ENCODE data around the gene DICER1. TPM values are rescaled to one million over a fixed set of nuclear protein-coding genes. Genes with fewer than 3 reads are reported as not detected.
A peak's percentile ranks its signal among the peaks of the same experiment; 100 is the strongest.
"Not testable (repeated sequence)": the region's sequence is repeated elsewhere in the genome, so short reads cannot be mapped to it uniquely, and the experiment has no call there.

Gene DICER1, protein sequence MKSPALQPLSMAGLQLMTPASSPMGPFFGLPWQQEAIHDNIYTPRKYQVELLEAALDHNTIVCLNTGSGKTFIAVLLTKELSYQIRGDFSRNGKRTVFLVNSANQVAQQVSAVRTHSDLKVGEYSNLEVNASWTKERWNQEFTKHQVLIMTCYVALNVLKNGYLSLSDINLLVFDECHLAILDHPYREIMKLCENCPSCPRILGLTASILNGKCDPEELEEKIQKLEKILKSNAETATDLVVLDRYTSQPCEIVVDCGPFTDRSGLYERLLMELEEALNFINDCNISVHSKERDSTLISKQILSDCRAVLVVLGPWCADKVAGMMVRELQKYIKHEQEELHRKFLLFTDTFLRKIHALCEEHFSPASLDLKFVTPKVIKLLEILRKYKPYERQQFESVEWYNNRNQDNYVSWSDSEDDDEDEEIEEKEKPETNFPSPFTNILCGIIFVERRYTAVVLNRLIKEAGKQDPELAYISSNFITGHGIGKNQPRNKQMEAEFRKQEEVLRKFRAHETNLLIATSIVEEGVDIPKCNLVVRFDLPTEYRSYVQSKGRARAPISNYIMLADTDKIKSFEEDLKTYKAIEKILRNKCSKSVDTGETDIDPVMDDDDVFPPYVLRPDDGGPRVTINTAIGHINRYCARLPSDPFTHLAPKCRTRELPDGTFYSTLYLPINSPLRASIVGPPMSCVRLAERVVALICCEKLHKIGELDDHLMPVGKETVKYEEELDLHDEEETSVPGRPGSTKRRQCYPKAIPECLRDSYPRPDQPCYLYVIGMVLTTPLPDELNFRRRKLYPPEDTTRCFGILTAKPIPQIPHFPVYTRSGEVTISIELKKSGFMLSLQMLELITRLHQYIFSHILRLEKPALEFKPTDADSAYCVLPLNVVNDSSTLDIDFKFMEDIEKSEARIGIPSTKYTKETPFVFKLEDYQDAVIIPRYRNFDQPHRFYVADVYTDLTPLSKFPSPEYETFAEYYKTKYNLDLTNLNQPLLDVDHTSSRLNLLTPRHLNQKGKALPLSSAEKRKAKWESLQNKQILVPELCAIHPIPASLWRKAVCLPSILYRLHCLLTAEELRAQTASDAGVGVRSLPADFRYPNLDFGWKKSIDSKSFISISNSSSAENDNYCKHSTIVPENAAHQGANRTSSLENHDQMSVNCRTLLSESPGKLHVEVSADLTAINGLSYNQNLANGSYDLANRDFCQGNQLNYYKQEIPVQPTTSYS (N-terminal part only)
- 41.6 TPM for polyA plus RNA-seq (ENCODE audit: insufficient read length)

DNA sequence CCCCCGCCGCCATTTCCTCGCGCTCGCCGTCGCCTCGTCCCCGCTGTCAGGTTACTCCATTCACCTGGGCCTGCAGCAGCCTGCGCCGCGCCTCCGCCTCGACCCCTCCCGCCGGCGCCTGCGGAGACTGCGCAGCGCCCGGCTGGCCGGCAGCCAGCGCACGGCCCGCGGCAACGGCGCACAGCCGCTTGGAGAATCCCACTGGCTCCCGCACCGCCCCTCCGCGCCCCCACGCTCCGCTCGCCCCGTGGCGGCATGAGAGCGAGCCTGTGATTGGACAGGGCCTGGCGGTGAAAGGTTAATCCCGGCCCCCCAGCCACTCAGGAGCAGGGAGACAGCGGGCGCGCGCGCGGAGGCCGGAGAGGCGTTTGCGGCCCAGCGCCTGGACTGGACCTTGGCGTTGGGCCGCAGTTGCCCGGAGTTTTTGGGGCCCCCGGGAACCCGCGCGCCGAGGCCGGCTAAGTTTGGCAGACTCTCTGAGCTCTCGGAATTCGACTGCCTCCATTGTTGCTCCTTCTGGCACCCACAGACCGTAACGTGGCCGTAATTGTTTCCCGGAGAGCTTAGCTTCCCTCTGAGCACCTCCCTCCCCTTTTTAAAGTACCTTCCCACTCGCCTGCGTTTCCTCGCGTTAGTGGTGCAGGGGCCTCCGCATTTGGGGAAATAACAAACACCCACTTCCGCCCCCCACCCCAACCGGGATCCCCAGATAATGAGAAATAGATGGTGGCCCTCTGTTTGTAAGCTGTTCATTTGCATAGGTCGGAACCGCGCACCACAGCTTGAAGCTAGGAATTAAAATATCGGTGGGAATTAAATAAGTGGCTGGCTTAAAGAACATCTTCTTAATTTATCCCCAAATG is at the start of gene DICER1:
Gene DICER1 (minus strand): TSS at position 203 of the 863 bp plus-strand sequence. CDS start 24,071 bp downstream, outside the sequence.
- DNase-seq: peak; percentile 95

DNA sequence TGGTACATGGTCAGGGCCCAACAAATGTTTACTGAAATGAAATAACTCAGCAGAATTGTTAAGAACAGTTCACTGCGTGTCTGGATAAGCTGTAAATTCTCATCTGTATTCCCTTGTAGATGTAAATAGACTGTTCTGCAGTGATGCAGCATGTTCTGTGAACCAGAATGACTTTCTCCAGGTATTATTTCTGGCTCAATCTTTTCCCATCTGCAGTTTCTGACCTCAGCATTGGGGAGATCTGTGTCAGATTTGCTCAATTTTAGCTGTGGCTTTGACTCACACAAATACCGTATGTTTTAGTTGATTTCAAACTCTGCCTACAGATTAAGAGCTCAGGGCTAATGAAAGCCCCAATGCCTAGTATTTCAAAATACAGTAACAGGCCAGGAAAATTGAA is 49.2 kb upstream of the DICER1 start:
- DNase-seq: no peak

DNA sequence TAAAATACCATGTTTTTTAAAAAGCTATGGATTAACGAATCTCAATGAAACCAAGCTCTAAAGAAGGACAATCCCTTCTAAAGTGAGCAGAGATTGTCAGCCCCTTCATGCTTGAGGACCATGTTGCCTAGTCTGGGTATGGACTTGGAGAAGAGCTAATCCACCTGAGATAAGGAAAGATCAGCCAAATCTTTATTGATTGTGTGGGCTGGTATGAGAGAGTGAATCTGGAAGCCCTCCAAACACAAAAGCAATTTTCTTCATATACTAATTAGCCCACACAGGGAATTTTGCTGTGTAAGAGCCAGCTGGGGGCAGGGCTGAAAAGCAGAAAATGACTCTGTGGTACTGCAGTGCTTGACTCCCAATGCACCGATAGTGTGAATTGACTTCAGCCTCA is 47.4 kb upstream of the DICER1 start:
- DNase-seq: no peak

DNA sequence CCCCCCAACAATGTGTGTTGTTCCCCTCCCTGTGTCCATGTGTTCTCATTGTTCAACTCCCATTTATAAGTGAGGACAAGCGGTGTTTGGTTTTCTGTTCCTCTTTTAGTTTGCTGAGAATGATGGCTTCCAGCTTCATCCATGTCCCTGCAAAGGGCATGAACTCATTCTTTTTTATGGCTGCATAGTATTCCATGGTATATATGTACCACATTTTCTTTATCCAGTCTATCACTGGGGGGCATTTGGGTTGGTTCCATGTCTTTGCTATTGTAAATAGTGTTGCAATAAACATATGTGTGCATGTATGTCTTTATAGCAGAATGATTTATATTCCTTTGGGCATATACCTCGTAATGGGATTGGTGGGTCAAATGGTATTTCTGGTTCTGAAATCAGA is 44.4 kb upstream of the DICER1 start:
- not testable (repeated sequence) for DNase-seq

DNA sequence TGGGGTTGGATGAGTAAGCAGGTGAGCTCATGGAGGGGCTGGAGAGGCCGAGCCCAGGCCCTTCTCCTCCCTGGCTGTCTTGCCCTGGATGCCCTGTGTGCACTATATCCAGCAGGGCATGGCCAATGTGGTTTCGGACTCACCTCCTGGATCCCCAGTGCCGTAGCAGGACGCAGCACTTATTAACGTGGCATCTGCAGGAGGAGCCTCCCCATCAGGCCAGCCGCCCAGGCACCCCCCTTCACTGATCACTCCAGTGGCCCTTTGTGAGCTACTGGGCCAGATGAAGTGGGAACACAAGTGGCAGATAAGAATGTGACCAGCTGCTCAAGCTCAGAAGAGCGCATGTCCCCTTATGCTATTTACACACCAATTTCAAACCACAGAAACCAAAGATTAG is 43.1 kb upstream of the DICER1 start:
- DNase-seq: no peak

DNA sequence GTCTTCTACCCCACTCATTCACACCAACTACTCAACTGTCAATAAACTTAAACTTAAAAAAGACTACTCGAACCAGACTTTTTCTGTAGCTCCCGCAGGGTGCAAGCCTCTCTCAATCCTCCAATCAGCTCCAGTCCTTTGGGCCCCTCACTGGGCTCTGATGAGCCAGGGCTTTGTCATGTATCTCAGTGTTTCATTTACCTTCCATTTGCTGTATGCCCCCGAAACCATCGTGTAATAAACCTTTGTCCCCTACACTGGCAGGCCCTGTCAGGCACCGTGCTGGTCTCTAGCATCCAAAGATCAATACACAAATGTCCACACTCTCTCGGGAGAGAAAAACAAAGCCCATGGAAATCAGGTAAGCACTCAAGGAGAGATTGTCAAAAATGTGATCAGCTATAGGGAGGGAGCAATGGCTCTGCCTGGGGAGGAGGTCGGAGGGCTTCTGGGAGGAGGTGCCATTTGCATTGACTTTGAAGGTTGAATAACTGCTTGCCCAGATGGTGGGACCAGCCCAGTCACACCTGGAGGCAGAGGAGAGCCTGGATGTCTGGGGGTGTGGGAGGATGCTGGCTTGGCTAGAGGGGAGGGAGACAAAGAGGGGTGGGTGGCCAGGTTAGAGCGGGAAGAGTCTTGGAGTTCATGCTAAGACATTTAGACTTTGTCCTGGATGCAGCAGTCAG is 42.1 kb upstream of the DICER1 start:
- no peak for DNase-seq

DNA sequence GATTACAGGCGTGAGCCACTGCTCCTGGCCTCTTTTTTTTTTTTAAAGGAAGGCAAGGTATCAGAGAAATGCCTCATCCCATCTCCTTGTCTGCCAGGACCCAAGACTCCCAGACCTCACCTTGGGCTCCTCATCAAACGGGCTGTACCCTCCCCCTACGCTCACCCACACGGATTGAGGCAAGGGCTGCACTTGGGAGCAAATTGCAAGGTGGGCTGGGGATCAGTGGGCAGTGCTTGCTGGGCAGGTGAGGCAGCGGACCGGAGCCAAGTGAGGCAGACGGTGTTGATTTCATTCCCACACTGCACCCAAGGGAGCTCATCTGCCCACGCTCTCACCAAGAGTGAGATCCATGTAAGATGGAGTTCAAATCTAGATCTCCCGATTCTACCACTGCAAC is 41.0 kb upstream of the DICER1 start:
- no peak for DNase-seq

DNA sequence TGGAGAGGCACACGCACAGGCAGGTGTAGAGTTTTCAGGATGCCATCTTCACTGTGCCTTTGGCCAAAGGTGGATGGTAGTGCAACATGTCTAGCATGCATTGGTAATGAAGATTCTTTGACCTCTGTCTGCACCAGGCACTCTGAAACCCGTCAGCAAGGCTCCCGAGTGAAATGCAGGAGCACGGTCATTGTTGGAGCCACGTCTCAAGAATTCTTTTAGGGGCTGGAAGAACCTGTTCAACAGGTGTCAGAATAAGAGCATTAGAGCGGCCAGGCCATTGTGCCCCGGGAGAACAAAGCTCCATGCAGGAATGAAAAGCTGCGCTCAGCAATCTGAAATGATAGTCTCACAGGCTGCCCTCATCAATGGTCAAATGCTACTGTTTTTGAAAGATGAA is 40.2 kb upstream of the DICER1 start:
- no peak for DNase-seq

DNA sequence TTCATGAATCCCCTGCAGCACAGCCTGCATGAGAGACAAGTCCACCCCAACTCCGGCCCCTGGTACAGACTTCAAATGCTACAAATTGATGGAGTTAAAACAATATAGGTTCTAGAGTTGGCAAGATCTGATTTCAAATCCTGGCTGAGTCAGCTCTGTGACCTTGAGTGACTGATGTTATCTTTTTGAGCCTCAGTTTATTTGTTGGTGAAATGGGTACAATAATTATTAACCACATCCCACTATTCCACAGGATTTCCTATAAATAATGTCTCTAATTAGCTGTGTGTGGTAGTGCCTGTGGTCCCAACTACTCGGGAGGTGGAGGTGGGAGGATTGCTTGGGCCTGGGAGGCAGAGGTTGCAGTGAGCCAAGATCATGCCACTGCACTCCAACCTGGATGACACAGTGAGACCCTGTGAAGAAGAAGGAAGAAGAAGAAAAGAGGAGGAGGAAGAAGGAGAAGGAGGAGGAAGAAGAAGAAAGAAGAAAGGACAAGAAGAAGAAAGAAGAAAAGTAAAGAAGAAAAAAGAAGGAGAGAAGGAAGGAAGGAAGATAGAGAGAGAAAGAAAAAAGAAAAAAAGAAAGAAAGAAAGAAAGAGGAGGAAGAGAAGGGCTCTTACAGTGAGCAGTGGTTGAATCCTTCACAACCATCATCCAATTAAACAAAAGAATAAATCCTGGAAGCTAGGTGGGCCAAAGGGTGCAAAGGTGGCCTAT is 39.7 kb upstream of the DICER1 start:
- DNase-seq: no peak

DNA sequence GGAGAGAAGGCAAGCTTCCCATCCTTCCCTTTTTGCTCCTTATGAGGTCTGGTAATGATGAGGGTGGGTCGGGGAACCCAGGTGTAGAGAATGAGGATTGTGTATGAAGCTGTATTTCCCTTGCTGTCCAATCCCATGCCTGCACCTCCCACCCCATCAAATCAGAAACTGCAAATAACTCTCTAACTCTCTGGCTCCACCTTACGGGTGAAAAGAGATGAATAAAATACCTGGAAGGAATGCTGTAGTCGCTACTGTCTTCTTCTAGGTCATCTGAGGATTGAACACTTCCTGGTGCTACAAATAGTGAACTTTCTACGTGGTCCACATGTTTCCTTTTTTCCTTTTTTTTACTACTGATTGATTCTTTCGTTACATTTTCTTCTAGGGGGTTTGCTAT is 38.9 kb upstream of the DICER1 start:
- DNase-seq: no peak

DNA sequence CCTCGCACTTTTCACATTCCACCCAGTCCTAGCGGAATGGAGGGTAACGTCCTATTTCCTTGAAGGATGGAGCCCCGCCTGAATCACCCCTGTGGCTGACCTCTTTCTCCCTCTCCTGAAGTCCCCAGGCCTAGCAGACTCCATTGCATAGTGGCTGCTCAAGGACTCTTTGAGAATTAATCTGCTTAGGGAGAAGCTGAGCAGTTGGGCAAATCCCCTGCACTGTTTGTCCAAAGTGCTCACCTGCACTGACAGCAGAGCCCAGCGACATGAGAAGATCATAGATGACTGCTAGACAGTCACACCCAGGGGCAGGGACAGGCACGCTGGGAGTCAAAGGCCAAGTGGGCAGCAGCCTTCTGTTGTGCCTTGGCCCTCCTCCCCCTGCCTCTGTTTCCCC is 37.7 kb upstream of the DICER1 start:
- DNase-seq: no peak

DNA sequence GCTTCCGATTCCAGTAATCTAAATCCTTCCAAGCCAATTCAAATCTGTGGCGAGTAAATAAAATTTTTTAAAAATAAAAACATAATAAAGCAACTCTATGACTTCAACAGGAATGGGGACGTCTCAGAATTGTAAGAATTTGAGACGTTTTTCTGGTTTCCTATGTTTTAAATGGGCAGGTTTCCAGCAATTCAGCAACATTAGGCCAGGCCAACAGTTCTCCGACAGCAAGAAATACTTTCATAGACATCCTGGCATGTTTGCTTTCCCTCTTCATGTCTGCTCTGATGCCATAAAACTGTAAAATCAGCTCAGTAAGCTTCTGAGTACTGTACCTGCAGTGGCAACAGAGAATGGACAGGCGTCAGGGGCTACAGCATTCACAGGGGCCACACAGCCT is 35.8 kb upstream of the DICER1 start:
- no peak for DNase-seq

DNA sequence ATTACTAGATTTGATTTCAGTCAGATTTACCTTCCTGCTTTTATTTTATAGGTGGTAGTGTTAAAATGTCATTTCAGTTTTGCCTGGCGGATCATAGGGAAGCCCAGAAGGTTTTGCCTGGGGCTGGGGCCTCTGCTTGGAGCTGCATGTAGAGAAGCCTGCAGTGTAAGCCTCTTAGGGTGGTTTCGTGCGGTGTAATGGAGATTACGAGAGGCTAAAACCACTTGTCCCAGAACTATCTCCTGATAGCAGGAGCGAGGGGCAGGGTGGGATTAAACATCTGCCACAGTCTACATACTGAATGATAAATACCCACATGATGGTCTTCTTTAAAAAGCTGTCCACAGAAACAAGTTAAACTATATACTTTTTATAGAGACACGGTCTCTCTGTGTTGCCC is 35.0 kb upstream of the DICER1 start:
- no peak for DNase-seq

DNA sequence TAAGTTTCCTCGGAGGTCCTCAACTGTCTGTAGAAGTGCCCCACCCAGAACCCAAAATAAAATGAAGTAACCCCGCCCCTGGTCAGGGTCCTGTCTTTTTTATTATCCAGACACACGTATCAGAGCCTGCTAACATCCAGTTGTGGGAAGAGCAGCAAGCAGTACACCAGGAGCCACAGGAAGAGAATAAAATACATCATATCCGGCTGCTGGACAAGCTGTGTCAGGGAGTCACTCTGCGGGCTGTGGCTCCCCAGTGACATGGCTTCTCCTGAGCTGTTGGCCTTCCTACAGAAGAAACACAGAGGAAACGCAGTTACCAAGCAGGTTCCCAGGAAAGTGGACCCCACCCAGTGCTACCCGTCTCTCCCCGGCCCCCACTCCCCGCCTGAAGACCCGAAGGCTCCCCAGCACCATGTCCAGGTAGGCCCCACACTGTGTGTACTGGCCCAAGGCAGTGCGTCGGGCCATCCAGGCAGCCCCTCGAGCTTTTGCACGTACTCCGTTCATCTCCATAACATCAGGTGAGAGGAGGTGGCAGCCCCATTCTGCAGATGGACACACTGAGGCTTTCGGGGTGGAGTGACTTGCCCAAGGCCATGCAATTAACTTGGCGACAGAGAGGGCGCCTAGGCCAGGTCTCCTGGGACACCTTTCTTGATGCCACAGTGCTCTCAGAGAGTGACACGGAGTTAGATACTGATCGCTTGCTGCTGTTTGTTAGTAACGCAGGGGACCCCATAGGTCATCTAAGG is 34.3 kb upstream of the DICER1 start:
- no peak for DNase-seq

DNA sequence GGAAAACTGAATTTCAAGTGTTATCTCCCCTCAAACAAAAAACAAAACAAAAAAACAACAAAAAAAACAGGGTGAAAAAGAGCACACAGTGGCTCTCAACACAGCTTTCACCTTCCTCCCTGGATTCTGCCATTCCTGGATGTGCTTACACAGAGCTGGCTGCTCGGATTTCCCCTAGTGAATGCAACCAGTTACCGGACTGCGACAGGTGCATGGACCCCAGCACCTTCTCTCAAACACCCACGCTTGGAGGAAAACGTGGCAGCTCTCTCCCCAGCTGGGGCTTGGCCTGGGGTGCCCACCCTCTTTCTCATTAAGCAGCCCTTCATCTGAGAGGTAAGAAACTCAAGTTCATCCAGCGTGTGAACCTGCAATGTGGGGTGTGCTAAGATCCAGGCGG is 33.5 kb upstream of the DICER1 start:
- no peak for DNase-seq

DNA sequence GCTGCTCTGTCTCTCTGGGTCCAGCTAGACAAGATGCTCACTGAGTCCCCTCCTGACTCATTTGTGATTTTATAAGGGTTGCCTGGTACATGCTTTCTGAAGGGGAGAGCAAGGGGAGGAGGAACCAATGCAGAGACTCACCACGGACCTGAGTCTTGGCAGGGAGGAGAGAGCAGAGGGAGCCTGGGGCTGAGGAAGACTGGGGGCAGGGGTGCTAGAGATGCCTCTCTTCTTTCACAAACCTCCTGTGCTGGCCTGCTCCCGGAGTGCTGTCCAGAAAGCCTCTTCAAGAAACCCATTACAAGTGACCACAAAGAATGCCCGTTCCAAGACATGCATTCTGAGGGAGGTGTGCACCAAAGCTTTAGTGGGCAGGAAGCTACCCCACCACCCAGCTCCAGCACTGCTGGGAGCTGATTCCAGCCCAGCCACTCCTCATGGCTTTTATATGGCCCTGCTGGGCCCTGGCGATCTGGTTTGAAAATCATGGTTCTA is 33.1 kb upstream of the DICER1 start:
- DNase-seq: no peak

DNA sequence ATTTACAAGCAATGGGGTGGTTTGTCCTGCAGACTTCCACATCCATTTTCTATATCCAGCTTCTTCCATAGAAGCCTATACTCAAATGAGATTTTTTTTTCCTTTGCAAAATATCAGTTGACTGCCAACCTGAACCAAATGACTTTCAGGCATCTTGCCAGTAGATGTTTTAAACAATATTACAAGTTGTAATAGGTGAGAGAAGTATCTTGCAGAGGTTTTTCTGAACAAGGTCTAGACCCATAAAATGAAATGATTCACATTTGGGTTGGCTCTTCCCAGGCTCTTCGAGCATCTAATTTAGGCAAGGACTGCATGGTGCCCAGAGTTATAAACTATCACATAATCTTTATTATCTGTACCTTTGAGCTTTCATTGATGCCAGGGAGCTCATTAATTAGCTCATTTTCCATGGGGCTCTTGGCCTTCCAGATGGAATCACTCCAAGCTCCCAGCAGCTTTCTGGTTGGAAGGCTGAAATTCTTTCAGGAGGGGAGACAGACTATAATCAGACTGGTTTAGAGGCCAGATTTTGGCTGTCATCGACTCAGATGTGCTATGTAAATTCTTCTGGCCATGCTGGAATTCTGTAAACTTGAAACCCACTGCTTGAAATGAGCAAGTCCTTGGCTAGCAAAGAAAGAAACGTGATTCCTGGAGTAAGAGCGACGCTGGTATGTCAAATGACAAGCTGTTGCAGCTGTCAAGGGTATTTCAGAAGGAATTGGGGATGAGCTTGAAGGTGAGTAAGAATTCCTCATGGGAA is 32.2 kb upstream of the DICER1 start:
- no peak for DNase-seq

DNA sequence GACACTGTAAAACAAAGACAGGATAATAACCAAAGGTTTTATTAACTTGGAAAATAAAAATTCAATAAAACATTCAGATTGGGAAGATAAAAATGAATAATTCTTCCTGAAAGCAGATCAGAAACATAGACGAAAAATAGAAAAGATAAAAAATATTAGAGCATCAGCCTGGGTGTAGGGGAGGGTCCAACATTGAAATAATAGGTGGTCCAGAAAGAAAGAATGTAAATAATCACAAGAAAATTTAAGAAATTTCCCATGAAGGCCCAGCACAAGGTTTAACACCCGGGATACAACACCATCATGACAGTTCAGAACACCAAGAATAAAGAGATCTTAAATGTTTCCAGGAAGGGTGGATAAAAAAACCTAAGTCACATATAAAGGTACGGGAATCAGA is 31.1 kb upstream of the DICER1 start:
- no peak for DNase-seq

Data from hindlimb muscle (tissue), 1 donor.